ENCODE data around the gene IGSF10.

Gene IGSF10

DNA sequence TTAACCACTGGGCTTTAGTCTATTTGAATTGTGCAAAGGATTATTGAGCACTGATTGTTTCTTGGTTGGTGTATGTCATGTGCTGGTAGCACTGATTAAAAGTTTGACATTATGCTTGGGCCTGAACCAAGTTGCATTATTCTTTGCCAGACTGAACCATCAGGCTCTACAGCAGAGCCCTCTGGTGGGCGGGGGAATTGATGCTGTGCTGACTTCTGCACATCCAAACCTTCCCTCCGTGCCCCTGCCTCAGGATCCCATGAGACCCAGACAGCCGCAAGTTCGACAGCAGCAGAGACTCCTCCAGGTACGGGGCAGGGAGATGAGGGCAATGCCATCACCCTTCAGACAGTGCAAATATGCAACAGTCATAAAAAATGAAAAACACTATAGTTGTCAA, 47.9 kb downstream of the IGSF10 start:
- no peak for DNase-seq
